Loucy (cell line): Measurements from ENCODE around the gene ALS2CL.

Source experiments
- H2AFZ ChIP-seq: fragments of 200-600 bp; sonication (generic); 2 replicates; pipeline ENCODE4 v1.6.0; 2016; ENCODE audit warnings: antibody characterized with exemption, mild to moderate bottlenecking, low read length, moderate library complexity
- H3F3A ChIP-seq: fragments of 200-600 bp; 2 replicates; pipeline ENCODE4 v1.6.0; 2016; ENCODE audit warnings: antibody characterized with exemption, low read depth, mild to moderate bottlenecking
- H3K27me3 ChIP-seq: fragments of 200-600 bp; sonication (generic); 2 replicates; pipeline ENCODE4 v1.6.1; 2014; ENCODE audit warnings: low read length, mild to moderate bottlenecking; ENCODE audit not compliant: insufficient read depth, poor library complexity, severe bottlenecking
- H3K36me3 ChIP-seq: fragments of 200-600 bp; sonication (generic); 2 replicates; pipeline ENCODE4 v1.6.1; 2016; ENCODE audit warnings: low read length; ENCODE audit not compliant: insufficient read depth
- H3K4me1 ChIP-seq: fragments of 200-600 bp; sonication (generic); 2 replicates; pipeline ENCODE4 v1.5.1; 2014; ENCODE audit warnings: low read length, mild to moderate bottlenecking; ENCODE audit not compliant: insufficient read depth, poor library complexity, severe bottlenecking
- H3K4me2 ChIP-seq: fragments of 200-600 bp; sonication (generic); 2 replicates; pipeline ENCODE4 v1.6.0; 2014; ENCODE audit warnings: antibody characterized with exemption, low read length, low read depth, mild to moderate bottlenecking; ENCODE audit not compliant: poor library complexity, severe bottlenecking
- H3K4me3 ChIP-seq: fragments of 200-600 bp; sonication (generic); 2 replicates; pipeline ENCODE4 v1.5.1; 2014; ENCODE audit warnings: low read length, mild to moderate bottlenecking, mixed read lengths; ENCODE audit not compliant: poor library complexity, severe bottlenecking
- H3K79me2 ChIP-seq: fragments of 200-600 bp; sonication (generic); 2 replicates; pipeline ENCODE4 v1.6.1; 2014; ENCODE audit warnings: low read length; ENCODE audit not compliant: insufficient read depth
- H3K9ac ChIP-seq: fragments of 200-600 bp; sonication (generic); 2 replicates; pipeline ENCODE4 v1.6.0; 2014; ENCODE audit warnings: mild to moderate bottlenecking, low read depth, low read length, moderate library complexity; ENCODE audit not compliant: poor library complexity, severe bottlenecking
- H3K9me2 ChIP-seq: fragments of 200-600 bp; sonication (generic); replicated peaks from 2 replicates; pipeline ENCODE4 v1.6.1; 2016; ENCODE audit warnings: low read depth, low read length, mixed read lengths
- H3K9me3 ChIP-seq: fragments of 200-600 bp; sonication (generic); 2 replicates; pipeline ENCODE4 v1.6.1; 2014; ENCODE audit warnings: mild to moderate bottlenecking, antibody characterized with exemption, low read length, low read depth; ENCODE audit not compliant: insufficient read depth
- H4K20me1 ChIP-seq: fragments of 200-600 bp; sonication (generic); 2 replicates; pipeline ENCODE4 v1.6.0; 2014; ENCODE audit warnings: antibody characterized with exemption, low read length, mild to moderate bottlenecking; ENCODE audit not compliant: insufficient read depth, poor library complexity, severe bottlenecking
- EZH2phosphoT487 ChIP-seq: fragments of 200-600 bp; IDR thresholded peaks from 2 replicates; pipeline ENCODE4 v1.6.1; 2018; ENCODE audit warnings: antibody characterized with exemption, mild to moderate bottlenecking, moderate library complexity, borderline replicate concordance
- TF ChIP-seq, protein P1 (sequence below): fragments of 200-600 bp; sonication (generic); conservative IDR thresholded peaks from 2 replicates; pipeline ENCODE4 v1.5.1; 2014; ENCODE audit warnings: mild to moderate bottlenecking, antibody characterized with exemption, low read length

The ALS2CL gene

DNA sequence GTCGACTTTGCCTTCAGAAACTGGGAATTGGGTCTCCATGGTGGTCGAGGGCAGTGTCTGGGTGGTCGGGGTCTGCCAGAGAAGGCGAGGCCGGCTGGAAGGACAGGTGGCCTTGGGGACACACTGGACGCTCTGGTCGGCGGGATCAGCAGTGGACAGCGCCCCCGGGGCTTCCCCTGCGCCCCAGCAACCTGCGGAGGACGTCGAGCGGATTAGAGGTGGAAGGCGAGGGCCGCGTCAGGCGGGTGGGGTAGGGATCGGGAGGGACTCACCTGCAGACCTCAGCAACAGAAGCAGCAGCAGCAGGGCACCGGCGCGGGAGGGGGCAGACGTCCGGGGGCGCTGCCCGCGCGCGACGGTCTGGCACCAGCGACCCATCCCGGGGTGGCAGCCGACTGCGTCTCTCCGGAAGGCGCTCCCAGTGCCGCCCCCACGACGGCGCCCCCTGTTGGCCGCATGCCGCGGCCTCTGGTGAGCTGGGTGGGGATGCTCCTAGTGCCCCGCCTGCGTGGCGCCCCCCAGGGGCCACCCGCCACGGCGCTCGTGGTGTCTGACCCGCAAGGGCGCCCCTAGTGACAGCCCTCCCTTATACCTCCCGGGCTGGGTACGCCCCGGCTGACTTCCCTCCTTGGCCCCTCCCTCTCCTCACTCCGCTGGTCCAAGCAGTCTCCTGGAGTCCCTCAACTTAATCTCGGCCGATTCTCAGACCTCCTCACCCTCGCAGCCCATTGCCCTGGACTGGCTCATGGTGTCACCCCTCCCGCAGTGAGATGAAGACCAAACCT, 24.2 kb upstream of the ALS2CL start, which contains the start of gene PRSS50:
TSS of gene PRSS50 (minus strand) at position 423 of the 785 bp plus-strand sequence. CDS start at position 378, 45 bp downstream.
- H2AFZ ChIP-seq = no peak within 1 kb of the TSS
- no peak within 1 kb of the TSS for H3K4me2 ChIP-seq
- no peaks in the 10 kb centered on the region for H4K20me1 ChIP-seq
- no peak within 1 kb of the TSS for H3K4me3 ChIP-seq
- H3K79me2 ChIP-seq = no peaks in the 10 kb centered on the region
- H3K4me1 ChIP-seq = no peaks in the 10 kb centered on the region
- H3K27me3 ChIP-seq = no peaks in the 10 kb centered on the region
- H3K9me3 ChIP-seq = no peaks in the 10 kb centered on the region
- no peaks in the 10 kb centered on the region for H3K9me2 ChIP-seq
- H3K36me3 ChIP-seq = no peaks in the 10 kb centered on the region
- H3K9ac ChIP-seq = no peak within 1 kb of the TSS
- no peaks in the 10 kb centered on the region for H3F3A ChIP-seq
- no peak for TF ChIP-seq EZH2phosphoT487
- TF ChIP-seq, protein P1, sequence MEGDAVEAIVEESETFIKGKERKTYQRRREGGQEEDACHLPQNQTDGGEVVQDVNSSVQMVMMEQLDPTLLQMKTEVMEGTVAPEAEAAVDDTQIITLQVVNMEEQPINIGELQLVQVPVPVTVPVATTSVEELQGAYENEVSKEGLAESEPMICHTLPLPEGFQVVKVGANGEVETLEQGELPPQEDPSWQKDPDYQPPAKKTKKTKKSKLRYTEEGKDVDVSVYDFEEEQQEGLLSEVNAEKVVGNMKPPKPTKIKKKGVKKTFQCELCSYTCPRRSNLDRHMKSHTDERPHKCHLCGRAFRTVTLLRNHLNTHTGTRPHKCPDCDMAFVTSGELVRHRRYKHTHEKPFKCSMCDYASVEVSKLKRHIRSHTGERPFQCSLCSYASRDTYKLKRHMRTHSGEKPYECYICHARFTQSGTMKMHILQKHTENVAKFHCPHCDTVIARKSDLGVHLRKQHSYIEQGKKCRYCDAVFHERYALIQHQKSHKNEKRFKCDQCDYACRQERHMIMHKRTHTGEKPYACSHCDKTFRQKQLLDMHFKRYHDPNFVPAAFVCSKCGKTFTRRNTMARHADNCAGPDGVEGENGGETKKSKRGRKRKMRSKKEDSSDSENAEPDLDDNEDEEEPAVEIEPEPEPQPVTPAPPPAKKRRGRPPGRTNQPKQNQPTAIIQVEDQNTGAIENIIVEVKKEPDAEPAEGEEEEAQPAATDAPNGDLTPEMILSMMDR = peak; percentile 50

DNA sequence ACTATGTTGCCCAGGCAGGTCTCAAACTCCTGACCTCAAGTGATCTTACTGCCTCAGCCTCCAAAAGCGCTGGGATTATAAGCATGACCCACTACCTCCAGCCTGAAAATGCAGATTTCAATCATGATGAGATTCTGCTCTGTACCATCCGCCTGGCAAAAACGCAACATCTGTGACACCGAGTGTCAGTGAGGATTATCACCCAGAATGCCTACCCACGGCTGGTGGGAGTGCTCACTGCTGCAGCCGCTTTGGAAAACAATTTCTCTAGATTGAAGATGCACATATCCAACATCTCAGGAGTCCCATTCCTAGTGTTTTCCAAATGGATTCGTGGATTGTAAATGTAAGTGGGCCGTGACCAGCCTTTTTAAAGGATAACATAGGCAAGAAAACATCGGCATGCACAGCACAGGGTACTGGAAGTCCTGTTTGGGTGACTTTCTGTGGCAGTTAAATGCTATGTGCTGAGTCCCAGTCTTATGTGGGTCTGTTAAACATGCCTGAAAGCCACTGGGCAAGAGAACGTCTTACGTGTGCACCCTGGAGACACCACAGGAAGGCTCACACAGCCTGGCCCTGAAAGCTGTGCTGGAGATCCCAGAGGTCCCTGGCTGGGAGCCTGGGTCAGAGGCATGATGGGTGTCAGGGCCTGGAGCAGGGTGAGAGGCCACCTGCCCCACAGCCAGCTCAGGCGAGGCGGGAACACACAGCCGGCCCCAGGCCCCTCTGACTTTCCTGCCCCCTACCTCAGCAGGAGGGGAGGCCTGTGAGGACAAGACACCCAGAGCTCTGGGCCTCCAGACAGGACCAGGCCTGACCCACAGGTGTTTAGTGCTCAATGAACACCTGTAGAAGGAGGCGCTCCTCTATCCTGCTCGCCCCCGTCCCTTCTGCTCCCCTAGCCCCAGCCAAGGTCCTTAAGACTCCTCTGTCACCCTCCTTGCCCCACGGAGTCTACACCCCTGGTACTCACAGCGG, 23.3 kb upstream of the ALS2CL start:
- Histone ChIP-seq H3K27me3 (no peaks in the 10 kb centered on the region), H3K9me3 (no peaks in the 10 kb centered on the region), H3K4me2 (no peak overlapping the region), H3K9ac (no peak overlapping the region), H3K36me3 (no peaks in the 10 kb centered on the region), H4K20me1 (no peaks in the 10 kb centered on the region), H3K79me2 (no peaks in the 10 kb centered on the region), H3K4me3 (no peak overlapping the region), H3F3A (no peaks in the 10 kb centered on the region), H3K9me2 (no peaks in the 10 kb centered on the region), H2AFZ (no peak overlapping the region), H3K4me1 (no peaks in the 10 kb centered on the region)
- TF ChIP-seq EZH2phosphoT487 = no peak
- TF ChIP-seq, protein P1 = no peak

DNA sequence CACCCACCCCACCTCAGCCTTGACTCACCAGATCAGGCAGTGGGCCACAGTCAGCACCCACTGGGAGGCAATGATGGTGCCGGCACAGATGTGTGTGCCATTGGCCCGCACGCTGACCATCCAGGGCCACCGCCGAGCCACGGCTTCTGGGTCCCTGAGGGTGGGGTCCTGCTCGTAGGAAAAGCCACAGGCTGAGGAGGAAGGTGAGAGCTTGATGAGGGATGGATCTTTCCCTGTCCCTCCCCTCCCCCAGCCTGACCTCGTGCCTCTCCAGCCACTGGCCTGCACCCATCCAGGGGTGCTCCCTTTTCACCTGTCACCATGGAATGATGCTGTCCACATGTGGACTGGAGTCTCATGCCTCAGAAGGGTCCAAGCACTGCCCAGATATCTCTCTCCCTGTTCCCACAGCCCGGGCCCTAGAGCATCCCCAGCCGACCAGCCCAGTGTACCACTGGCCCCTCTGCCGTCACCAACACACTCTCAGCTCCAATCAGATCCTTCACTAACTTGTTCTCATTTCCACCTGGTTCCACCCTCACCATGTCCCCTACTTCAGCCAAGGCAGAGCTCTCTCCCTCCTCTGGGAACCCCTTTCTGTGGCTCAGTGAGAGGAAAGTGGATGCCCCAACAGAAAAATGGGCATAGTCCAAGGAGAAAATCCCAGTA, 22.2 kb upstream of the ALS2CL start:
- H3F3A ChIP-seq = no peaks in the 10 kb centered on the region
- H3K36me3 ChIP-seq = no peaks in the 10 kb centered on the region
- TF ChIP-seq, protein P1 = no peak
- TF ChIP-seq EZH2phosphoT487 = no peak
- no peak overlapping the region for H3K4me2 ChIP-seq
- H3K27me3 ChIP-seq = no peaks in the 10 kb centered on the region
- no peaks in the 10 kb centered on the region for H4K20me1 ChIP-seq
- no peak overlapping the region for H3K4me3 ChIP-seq
- H3K9me3 ChIP-seq = no peaks in the 10 kb centered on the region
- no peak overlapping the region for H2AFZ ChIP-seq
- H3K79me2 ChIP-seq = no peaks in the 10 kb centered on the region
- H3K9me2 ChIP-seq = no peaks in the 10 kb centered on the region
- no peaks in the 10 kb centered on the region for H3K4me1 ChIP-seq
- no peak overlapping the region for H3K9ac ChIP-seq
